Effector memory CD4-positive, alpha-beta T cell (primary cell): ENCODE measurements around the gene ZNF814.

Experiments used
- DNase-seq, 3 donors: peaks; one replicate each; pipeline ENCODE4 v3.0.0-alpha.2; 2020
- H3K27ac ChIP-seq: 2 replicates; pipeline ENCODE4 v1.7.0; 2013; ENCODE audit warnings: mild to moderate bottlenecking, low read length, moderate library complexity; ENCODE audit not compliant: insufficient read depth, poor library complexity, severe bottlenecking
- H3K27me3 ChIP-seq: replicated peaks from 2 replicates; pipeline ENCODE4 v1.7.0; 2013; ENCODE audit warnings: mild to moderate bottlenecking, low read length; ENCODE audit not compliant: insufficient read depth, control insufficient read depth, poor library complexity, severe bottlenecking
- H3K36me3 ChIP-seq: 2 replicates; pipeline ENCODE4 v1.7.0; 2013; ENCODE audit warnings: mild to moderate bottlenecking, low read length, moderate library complexity; ENCODE audit not compliant: control insufficient read depth, insufficient read depth
- H3K4me1 ChIP-seq: 2 replicates; pipeline ENCODE4 v1.7.0; 2013; ENCODE audit warnings: low read length, mild to moderate bottlenecking; ENCODE audit not compliant: control insufficient read depth, insufficient read depth, poor library complexity, severe bottlenecking
- H3K4me3 ChIP-seq: 2 replicates; pipeline ENCODE4 v1.7.0; 2013; ENCODE audit warnings: low read length, low read depth, mild to moderate bottlenecking; ENCODE audit not compliant: insufficient read depth, poor library complexity, severe bottlenecking
- H3K9me3 ChIP-seq: 2 replicates; pipeline ENCODE4 v1.7.0; 2013; ENCODE audit warnings: mild to moderate bottlenecking, low read length, moderate library complexity; ENCODE audit not compliant: control insufficient read depth

The ZNF814 gene

DNA sequence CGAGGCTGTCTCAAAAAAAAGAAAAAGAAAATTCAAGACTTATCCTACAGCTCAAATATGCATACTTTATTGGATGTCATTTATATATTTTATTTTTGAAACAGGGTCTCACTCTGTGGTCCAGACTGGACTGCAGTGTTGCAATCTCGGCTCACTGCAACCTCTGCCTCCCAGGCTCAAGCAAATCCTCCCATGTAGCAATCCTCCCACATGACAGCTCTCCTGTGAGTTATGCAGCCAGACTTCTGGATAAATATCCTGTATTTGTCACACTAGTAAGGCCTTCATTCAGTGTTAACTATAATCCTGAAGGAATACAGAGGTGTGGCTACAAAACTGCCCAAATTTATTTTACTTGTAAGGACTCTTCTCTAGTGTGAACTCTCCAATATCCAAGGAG lies 81.3 kb downstream of the ZNF814 start:
- no peak for DNase-seq
- H3K27ac ChIP-seq = no peak overlapping the region

DNA sequence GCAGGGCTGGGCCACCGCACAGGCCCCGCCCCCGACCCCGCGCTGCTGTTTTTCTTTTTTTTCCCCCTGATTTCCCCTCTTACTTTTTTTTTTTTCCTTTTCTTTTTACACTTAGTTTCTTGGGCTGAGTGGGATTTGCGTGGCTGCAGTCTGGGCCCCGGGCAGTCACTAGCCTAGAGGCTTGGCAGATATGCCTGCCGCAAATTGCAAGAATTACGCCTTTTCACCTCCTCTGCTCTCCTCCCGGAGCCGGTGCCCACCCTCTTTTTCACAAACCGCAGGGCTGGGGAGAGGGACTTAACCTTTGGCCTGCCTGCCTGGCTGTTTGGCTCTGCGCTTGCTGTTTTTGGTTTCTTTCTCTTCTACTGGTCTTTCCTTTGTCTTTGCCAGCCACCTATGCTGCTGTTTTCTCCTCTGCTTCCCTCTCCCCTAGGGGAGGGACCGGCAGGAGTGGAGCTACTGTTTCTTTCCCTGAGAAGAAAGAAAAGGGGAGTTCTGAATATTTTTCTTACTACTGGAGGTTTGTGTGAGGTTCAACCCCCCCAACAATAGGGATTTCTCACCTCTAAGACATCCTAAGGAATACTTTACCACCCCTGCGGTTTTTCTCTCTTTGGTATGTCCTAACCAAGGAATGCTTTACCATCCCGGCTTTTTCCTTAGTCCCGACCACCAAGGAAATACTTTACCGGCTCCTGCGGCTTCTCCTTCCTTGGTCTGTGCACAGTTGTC lies 85.1 kb downstream of the ZNF814 start:
- no peak for DNase-seq
- Histone ChIP-seq H3K27me3 (no peaks in the 10 kb centered on the region), H3K9me3 (no peaks in the 10 kb centered on the region), H3K4me1 (peaks cover 3% of the 10 kb centered on the region), H3K27ac (no peak overlapping the region), H3K36me3 (peaks cover 13% of the 10 kb centered on the region), H3K4me3 (no peak overlapping the region)

More for the DNA sequence above, 81.3 kb downstream of the ZNF814 start:
- Histone ChIP-seq H3K27me3 (no peaks in the 10 kb centered on the region), H3K4me3 (no peak overlapping the region), H3K9me3 (no peaks in the 10 kb centered on the region), H3K4me1 (peaks cover 3% of the 10 kb centered on the region), H3K36me3 (peaks cover 26% of the 10 kb centered on the region)

DNA sequence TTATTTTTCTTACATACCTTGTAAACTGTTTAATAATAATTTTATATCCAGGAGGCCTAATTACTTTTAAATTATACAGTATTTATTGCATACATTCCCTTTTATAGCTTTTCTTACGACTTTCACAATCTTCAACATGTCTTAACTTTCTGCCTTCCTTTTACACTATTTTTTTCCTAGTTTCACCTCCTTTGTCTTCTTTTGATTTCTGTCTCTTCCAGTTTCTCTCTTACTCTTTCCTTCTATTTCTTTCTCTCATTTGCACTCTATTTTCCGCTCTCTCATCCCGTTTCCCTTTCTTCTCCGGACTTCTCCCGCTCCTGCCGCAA lies 85.6 kb downstream of the ZNF814 start:
- Histone ChIP-seq H3K36me3 (peaks cover 9% of the 10 kb centered on the region), H3K4me1 (peaks cover 3% of the 10 kb centered on the region), H3K9me3 (no peaks in the 10 kb centered on the region), H3K27me3 (no peaks in the 10 kb centered on the region), H3K27ac (no peak overlapping the region), H3K4me3 (no peak overlapping the region)
- DNase-seq = no peak

DNA sequence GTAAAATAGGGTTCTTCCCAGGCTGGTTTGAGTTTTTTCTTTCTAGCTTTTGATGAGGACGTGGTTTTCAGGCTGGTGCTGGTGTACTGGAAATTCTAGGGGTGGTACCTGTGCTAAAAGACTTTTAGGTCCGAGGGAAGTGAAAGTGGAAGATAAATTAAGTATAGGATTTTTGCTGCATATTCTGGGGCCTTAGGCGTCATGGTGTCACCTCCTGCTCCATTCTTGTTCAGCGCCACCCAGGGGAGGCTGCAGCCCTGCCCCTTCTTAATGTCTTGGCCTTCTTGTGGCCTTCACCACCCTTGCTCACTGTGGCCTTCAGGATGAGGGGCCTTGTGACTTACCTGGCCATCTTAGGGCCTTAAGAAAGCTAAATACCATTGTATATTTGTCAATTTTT lies 86.6 kb downstream of the ZNF814 start:
- H3K4me3 ChIP-seq = no peak overlapping the region

DNA sequence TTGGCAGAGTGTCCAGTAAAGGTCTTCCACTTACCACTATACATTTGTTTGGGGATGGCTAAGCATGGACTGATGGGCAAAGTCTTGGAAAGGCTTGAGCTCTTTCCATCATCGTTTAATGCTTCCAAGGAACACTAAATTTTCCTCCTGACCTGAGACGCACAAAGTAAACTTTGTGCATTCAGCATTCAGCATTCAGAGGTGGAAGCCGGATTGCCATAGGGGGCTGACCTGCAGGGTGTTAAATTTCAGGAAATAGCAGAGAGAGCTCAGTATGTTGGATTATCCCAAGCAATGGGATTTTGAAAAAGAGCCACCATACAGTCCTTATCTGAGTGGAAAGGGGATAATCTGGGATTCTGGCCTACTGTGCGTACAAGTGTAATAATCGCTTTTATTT lies 88.1 kb downstream of the ZNF814 start:
- DNase-seq = no peak
- H3K27me3 ChIP-seq = no peaks in the 10 kb centered on the region
- peaks cover 3% of the 10 kb centered on the region for H3K4me1 ChIP-seq
- H3K4me3 ChIP-seq = no peak overlapping the region
- H3K27ac ChIP-seq = no peak overlapping the region
- no peaks in the 10 kb centered on the region for H3K9me3 ChIP-seq
- peaks cover 5% of the 10 kb centered on the region for H3K36me3 ChIP-seq

More for the DNA sequence above, 86.6 kb downstream of the ZNF814 start:
- H3K27me3 ChIP-seq = no peaks in the 10 kb centered on the region
- no peak for DNase-seq
- H3K36me3 ChIP-seq = no peaks in the 10 kb centered on the region
- H3K4me1 ChIP-seq = peaks cover 3% of the 10 kb centered on the region
- no peak overlapping the region for H3K27ac ChIP-seq
- H3K9me3 ChIP-seq = no peaks in the 10 kb centered on the region
